Measurements from ENCODE around the gene MYH10.

The MYH10 gene

GRCh38 chr17:8453326-8453725 is 177.2 kb downstream of the MYH10 start:
- TF ChIP-seq EZH2 (IDR thresholded peaks at IDR 0.05; ENCODE audit: borderline replicate concordance, low read depth, low read length, severe bottlenecking) (no peak), CTCF (IDR thresholded peaks at IDR 0.05; ENCODE audit: borderline replicate concordance, extremely low read depth, low read length, poor library complexity, severe bottlenecking) (no peak)
- H3K4me2 ChIP-seq (ENCODE audit: insufficient read depth, low read length), result no peak overlapping the region
- no peak for ATAC-seq (ENCODE audit: insufficient read depth, low read depth)
- H3K9me3 ChIP-seq (ENCODE audit: insufficient read depth, low read length, severe bottlenecking), result no peaks in the 10 kb centered on the region
- H3K4me1 ChIP-seq (ENCODE audit: insufficient read depth, low read length), result no peaks in the 10 kb centered on the region
- peaks cover 82% of the 10 kb centered on the region for H3K36me3 ChIP-seq (ENCODE audit: insufficient read depth, low read length)
- H2AFZ ChIP-seq (ENCODE audit: low read depth, low read length), result no peak overlapping the region
- H3K4me3 ChIP-seq (ENCODE audit: low read depth in 1 of 2, low read length in 2 of 2), result no peak overlapping the region
- DNase-seq, result no peak
- no peak overlapping the region for H3K27ac ChIP-seq (ENCODE audit: low read length)
- H4K20me1 ChIP-seq (ENCODE audit: insufficient read depth, low read length), result no peaks in the 10 kb centered on the region
- no peak overlapping the region for H3K9ac ChIP-seq (ENCODE audit: low read depth, low read length)
- no peaks in the 10 kb centered on the region for H3K27me3 ChIP-seq (ENCODE audit: insufficient read depth, low read length, poor library complexity)
- no peaks in the 10 kb centered on the region for H3K79me2 ChIP-seq (ENCODE audit: insufficient read depth, low read length)

- Histone ChIP-seq H3K79me2 (ENCODE audit: insufficient read depth, low read length) (no peaks in the 10 kb centered on the region), H3K9ac (ENCODE audit: low read depth, low read length) (no peak overlapping the region), H3K9me3 (ENCODE audit: insufficient read depth, low read length, severe bottlenecking) (no peaks in the 10 kb centered on the region), H2AFZ (ENCODE audit: low read depth, low read length) (no peak overlapping the region), H3K36me3 (ENCODE audit: insufficient read depth, low read length) (peaks cover 81% of the 10 kb centered on the region), H3K27ac (ENCODE audit: low read length) (no peak overlapping the region), H3K4me1 (ENCODE audit: insufficient read depth, low read length) (no peaks in the 10 kb centered on the region), H3K4me3 (ENCODE audit: low read depth in 1 of 2, low read length in 2 of 2) (no peak overlapping the region), H3K27me3 (ENCODE audit: insufficient read depth, low read length, poor library complexity) (no peaks in the 10 kb centered on the region), H4K20me1 (ENCODE audit: insufficient read depth, low read length) (no peaks in the 10 kb centered on the region), H3K4me2 (ENCODE audit: insufficient read depth, low read length) (no peak overlapping the region)
- DNase-seq (no peak), ATAC-seq (ENCODE audit: insufficient read depth, low read depth) (no peak)
- TF ChIP-seq CTCF (IDR thresholded peaks at IDR 0.05; ENCODE audit: borderline replicate concordance, extremely low read depth, low read length, poor library complexity, severe bottlenecking) (no peak), EZH2 (IDR thresholded peaks at IDR 0.05; ENCODE audit: borderline replicate concordance, low read depth, low read length, severe bottlenecking) (no peak)
Measured at GRCh38 chr17:8451933-8452614, 178.5 kb downstream of the MYH10 start.

GRCh38 chr17:8448310-8448709 is 182.2 kb downstream of the MYH10 start:
- H3K79me2 ChIP-seq (ENCODE audit: insufficient read depth, low read length), result peaks cover 7% of the 10 kb centered on the region
- ATAC-seq (ENCODE audit: insufficient read depth, low read depth), result no peak
- no peak for DNase-seq
- no peak for TF ChIP-seq CTCF (IDR thresholded peaks at IDR 0.05; ENCODE audit: borderline replicate concordance, extremely low read depth, low read length, poor library complexity, severe bottlenecking)
- TF ChIP-seq EZH2 (IDR thresholded peaks at IDR 0.05; ENCODE audit: borderline replicate concordance, low read depth, low read length, severe bottlenecking), result no peak
- no peak overlapping the region for H3K27ac ChIP-seq (ENCODE audit: low read length)
- no peak overlapping the region for H3K9ac ChIP-seq (ENCODE audit: low read depth, low read length)
- no peaks in the 10 kb centered on the region for H3K9me3 ChIP-seq (ENCODE audit: insufficient read depth, low read length, severe bottlenecking)
- no peaks in the 10 kb centered on the region for H3K27me3 ChIP-seq (ENCODE audit: insufficient read depth, low read length, poor library complexity)
- no peak overlapping the region for H3K4me3 ChIP-seq (ENCODE audit: low read depth in 1 of 2, low read length in 2 of 2)
- H3K4me1 ChIP-seq (ENCODE audit: insufficient read depth, low read length), result no peaks in the 10 kb centered on the region
- peaks cover 6% of the 10 kb centered on the region; the same call in 1 of the 2 replicates for H4K20me1 ChIP-seq (ENCODE audit: insufficient read depth, low read length)
- no peak overlapping the region for H2AFZ ChIP-seq (ENCODE audit: low read depth, low read length)
- no peak overlapping the region for H3K4me2 ChIP-seq (ENCODE audit: insufficient read depth, low read length)
- peaks cover 83% of the 10 kb centered on the region for H3K36me3 ChIP-seq (ENCODE audit: insufficient read depth, low read length)

All from DND-41 (cell line).